NCI-H1436 (cell line): ENCODE results near the gene FGD5.

ENCODE experiments used
- DNase-seq: peaks from one replicate; lab custom pipeline; 2025; lab: John Stamatoyannopoulos, UW

FGD5 gene

DNA sequence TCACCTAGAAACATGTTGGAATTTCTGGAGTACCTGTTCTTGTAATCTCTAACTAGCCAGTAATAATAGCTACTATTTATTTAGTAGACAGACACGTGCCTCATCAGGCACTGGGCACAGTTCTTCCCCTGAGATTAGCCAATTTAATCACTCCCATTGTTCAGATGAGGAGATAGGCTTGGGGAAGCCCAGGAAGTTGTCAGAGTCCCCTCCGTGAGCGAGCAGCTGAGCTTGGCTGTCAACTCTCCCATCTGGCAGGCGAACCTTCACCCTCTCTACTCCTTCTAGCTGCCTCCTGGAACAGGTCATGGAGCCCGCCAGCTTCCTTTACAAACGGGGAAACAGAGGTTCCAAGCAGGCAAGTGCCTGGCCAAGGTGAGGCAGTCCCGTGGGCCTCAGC, 31.1 kb upstream of the FGD5 start:
- DNase-seq = no peak

DNA sequence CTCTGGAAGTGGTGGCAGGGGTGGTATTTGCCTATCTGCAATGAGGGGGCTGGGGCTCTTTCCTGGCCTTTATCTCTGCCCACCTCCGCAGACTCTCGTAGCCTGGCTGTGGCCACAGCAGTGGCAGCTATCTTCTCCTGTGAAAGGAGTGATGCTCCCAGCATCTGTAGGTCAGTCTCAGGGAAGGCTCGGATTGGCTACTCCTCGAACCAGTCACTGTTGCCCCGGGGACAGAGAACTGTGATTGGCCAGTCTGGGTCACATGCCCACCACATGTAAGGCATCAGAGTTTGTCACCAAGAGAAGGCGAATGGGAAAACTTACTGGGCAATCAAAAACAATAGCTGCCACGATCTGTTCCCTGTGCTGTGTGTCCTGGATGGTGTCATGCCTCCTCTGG, 30.1 kb upstream of the FGD5 start:
- DNase-seq = no peak

DNA sequence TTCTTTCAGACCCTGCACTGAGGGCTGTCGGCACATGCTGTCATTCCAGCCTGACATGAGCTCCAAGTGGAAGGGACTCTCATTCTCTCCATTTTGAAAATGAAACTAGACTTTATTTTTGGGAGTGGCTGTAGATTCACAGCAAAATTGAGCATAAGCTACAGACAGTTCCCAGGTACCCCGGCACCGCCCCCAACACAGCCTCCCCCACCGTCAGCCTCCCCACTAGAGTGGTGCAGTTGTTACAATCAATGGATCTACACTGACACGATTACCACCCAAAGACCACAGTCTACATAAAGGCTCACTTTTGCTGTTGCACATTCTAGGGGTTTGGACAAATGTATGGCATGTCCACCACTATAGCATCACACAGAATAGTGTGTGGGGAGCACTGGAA, 29.5 kb upstream of the FGD5 start:
- no peak for DNase-seq

DNA sequence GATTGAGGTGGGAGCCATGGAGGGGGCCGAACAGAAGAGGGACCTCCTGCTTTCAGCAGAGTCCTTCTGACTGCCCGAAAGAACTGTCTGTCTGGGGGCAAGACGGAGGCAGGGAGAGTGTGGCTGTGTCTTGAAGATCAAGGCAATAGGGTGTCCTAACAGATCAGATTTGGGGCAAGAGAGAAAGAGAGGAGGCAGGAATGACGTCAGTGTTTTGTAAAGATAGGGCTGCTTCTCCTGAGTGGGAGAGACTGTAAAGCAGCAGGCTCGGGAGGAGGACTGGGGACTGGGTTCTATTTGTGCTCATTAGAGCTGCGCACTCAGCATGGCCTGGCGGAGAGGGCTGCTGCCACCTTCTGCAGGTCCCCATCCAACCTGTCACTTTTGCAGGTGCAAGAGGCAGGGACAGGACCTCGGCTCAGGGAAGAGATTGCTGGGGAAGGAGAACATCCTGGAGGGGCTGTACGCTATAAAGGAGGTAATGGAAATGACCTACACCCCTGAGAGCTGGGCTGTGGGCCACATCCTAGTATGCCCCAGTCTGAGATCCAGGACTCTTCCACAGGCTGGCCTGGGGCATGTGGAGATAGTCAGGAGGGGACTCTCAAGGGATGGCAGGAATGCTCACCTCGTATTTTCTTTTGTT, 29.0 kb upstream of the FGD5 start:
- no peak for DNase-seq

DNA sequence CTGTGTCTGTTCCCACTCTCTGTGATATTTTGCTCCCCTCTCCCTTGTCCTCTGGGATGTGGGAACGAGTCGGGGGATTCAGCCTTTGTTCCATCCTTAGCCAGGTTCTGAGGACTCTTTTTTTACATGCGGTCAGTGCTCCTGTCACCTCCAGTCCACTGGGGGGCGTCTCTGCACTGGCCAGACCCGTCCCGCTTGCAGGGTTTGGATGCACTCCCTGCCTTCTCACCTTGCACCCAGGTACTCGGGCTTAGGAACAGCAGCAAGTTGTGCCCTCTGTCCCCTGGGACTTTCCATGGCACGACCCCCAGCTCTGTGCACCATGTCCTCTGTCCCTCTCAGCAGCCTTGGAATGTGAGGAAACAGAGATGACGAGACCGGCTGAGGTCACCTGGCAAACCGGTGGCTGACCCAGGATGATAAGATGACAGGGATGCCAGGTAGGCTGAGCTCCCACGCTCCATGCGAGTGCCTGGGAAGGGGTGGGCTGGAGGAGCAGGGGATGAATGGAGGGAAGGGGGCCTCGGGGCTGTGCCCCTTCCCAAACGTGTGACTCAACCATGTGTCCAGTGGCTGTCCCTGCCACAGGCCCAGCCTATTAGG, 27.3 kb upstream of the FGD5 start:
- DNase-seq = no peak

DNA sequence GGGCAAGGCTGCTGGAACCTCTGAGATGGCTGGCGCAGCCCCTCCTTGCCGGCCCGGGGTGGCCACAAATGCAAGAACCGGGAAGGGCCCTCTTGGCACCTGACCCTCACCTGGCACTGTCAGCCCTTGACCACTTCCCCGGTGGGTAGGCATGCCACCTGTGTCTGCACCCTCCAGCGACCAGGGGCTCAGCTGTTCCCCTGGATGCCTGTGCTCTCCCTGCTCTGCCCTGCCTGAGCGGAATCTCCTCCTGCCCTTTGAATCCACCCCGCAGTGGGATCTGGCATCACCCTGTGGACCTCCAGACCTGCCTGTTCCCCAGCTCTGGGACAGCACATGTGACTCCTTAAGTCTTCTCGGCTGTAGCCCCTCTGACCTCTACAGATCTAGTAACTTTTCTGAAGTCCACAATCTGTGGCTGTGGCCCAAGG, 26.1 kb upstream of the FGD5 start:
- DNase-seq = no peak

DNA sequence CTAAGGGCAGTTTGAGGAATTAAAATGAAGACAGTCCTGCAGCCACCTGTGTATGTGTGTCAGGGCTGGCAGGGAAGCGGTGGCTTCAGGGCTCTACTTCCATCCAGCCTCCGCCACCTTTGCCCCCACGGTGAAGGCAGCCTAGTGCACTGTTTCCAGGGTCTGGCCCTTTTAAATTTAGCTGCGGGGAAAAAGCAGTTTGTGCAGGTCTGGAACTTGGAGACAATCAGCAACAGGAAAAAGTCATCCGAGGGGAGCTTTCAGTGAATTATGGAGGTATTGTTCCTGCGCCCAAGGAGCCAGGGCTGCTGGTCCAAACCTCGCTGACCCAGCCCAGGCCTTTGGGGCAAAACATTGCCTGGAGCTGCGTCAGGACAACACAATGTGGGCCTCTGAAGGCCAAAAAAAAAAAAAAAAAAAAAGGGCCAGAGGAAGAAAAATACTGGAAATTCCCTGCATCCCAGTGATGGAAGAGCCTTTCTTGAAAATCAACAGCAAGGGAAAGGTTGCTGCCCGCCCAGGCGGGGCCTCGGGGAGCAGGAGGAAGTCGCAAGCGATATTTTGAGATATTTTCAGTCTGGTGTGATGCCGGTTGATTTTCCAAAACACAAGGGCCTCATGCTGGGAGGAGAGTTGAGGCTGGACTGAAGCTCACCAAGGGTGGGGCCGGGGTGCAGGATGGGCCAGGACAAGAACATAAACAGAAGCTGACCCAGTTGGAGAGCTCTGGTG, 25.5 kb upstream of the FGD5 start:
- DNase-seq = no peak

DNA sequence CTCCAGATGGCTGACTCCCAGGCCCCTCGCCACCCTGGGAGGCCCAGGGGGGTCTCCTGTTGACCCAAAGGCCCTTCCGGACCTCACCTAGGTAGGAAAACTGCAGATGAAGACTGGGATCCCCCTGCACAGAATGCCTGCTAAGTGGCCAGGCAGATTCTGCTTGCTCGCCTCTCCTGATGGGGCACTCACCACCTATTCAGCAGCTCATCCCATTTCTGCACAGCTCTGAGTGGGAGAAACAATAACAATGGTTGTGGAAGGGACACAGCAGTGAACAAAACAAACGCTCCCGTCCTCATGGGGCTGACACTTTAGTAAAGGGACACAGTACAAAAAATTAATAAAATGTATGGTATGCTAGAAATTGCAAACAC, 24.9 kb upstream of the FGD5 start:
- DNase-seq = no peak

DNA sequence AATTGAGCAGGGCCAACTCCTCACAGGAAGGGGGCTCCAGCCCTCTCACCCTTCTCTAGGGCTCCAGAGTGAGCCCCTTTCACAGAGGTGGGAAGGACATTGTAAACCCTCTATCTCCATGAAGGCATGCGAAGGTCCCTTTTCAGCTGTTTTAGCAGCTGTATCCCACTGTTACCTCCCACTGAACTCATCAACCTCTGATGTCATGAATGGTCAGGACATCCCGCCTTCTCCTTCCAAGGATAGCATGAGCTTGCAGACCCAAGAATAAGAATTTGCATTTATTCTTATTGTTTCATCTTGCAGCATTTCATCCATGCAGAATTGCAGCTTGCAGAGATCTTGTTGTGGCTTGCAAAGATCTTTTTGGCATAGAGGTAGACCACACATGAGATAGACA, 24.3 kb upstream of the FGD5 start:
- DNase-seq = no peak

DNA sequence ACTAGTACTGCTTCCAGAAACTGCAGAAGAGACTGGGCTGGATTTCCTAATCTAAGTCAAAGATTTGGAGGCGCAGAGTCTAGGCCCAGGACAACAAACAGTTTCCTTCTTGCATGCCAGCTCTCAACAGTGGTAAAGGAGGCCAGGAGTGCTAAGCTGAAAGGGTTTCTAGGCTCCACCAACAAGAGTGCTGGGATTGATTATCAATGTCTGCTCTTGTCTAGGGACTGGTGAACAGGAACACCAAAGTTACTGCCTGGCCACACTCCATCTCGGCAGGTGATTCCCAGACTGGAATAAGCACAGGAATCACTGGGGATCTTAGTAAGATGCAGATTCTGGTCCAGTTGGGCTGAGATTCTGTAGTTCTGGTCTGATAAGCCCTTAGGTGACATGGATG, 22.8 kb upstream of the FGD5 start:
- no peak for DNase-seq

DNA sequence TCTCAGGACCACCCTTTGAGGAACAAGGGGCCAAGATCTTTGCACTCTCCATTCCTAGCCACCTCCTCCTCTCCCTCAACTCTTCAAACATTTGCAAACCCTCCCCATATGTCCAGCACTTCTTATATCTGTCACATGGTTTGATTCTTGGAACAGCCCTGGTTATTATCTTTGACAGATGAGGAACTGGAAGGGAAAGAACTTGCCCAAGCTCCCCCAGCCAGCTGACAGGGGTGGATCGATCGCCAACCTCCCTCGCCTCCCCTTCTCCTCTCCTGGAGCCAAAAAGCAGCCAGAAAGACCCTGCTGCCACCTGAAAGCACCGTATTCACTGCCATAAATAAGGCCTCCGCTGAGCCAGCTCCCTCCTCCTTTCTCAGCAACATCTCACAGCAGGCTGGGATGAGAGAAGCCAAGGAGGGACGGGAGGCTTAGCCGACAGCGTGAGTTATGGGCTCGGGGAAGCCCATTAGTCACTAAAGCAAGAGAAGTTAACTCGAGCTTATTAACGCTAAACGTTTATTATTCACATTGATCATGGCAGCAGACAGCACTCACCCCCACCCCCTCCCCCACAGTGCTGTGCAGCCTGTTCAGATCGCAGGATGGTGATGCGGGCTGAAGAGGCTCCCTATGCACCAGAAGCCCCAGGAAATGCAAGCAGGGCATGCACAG, 22.2 kb upstream of the FGD5 start:
- no peak for DNase-seq

DNA sequence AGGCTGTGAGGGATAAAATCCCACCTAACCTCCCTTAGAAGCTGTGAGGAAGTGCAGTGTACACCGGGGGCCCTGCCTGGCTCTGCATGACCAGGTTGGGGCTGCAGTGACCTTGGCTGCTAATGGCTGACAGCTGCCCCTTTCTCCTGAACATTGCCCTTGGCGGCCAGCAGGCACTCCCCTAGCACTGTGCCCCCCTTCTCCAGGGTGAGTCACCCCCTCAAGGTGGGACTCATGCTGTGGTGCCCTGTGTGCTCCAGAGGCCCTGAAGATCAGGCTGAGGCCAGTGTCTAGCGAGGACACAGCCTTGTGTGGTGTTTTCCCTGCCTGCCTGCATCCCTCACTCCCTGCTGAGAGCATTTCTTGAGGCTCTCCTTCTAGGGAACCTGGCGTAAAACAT, 21.0 kb upstream of the FGD5 start:
- no peak for DNase-seq

DNA sequence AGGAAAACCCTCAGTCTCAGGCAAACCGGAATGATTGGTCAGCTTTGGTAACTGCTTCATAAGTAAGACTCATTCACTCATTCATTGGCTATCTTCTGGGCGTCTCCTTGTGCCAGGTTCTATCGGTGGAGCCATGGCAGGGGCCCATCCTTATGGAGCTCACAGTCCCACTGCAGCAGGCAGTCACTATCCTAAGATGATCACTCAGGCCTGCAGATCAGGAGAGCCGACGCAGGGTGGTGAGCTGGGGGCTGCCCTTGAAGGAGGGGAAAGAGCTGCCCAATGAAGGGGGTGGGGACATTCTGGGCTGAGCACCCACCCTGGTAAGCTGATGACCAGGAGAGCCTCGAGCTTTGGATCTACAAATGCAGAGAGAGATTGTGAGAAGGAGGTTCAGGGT, 20.5 kb upstream of the FGD5 start:
- no peak for DNase-seq

DNA sequence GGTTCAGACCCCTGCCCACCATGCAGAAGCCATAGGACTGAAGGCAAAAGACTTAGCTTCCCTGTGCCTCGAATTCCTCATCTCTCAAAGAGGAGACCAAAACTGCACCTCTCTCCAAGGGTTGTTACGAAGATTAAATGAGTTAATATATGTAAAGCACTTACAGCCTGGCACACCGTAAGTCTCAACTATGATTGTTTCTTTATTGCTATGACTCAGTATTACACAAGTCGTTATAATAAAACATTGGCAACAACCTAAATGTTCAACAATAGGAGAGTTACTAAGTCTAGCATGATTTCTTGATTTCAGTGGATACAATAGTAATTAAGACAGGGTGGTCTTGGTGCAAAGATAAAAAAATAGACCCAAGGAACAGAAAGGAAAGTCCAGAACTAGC, 19.6 kb upstream of the FGD5 start:
- DNase-seq = no peak

DNA sequence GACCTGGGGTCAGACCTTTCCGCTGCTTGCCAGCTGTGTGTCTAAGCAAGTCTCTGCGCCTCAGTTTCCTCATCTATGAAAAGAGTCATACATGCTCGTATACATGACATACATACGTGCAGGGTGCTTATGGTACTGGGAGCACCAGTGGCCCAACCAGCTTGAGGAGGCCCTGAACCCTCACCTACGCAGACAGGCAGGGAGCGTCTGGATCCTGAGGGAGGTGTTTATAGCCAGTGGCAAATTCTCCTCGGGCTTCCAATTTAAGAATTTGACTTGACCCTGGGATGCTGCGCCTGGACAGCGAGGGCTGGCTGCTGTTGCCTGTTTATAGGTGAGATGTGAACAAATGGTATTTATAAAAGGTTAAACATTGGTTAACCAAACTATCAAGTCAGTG, 17.7 kb upstream of the FGD5 start:
- DNase-seq = no peak

DNA sequence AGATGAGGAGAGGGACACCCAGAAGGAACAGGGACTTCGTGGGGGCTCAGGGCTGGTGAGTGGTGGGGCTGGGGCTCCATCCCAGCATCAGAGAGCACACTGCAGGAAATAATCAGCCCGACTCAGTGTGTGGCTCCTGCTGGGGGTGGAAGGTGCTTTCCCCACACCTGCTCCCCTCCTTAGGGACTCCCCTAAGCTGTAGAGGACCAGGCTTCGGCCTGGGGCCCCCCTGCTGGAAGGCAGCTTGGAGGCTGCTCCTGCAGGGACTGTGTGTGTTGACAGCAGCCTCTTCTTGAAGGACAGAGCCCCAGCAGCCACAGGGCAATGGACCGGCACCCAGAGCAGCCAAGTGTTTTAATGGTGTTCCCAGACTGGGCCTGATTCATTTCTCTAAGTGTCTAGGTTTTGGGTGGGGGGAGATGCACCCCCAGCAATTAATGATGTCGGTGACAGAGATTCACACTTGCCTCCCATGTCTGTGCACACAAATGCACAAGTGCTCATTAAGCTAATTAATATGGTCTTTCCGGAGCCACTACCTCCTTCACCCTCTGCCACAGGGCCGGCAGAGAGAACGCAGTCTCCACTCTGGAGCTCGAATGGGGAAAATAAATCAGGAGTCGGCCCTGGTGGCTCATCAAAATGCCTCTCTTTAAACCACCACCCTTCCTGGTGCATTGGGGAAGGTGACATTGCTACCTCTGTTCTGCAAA, 16.9 kb upstream of the FGD5 start:
- no peak for DNase-seq

DNA sequence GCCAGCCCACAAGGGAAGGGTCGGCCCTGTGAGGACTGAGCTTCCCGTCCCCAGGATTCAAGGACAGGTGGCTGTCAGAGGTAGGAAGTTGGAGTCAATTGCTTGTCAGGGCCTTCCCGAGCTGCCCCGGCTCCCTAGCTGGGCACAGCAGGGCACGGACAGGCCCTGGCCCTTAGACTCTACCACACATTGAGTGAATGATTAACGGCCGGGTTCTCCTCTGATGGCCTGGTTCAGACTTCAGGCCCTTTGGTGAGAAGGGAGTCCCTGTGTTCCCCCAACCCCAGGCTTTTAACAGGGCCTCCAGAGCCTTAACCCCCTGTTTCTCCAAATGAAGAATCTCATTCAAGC, 16.4 kb upstream of the FGD5 start:
- no peak for DNase-seq

DNA sequence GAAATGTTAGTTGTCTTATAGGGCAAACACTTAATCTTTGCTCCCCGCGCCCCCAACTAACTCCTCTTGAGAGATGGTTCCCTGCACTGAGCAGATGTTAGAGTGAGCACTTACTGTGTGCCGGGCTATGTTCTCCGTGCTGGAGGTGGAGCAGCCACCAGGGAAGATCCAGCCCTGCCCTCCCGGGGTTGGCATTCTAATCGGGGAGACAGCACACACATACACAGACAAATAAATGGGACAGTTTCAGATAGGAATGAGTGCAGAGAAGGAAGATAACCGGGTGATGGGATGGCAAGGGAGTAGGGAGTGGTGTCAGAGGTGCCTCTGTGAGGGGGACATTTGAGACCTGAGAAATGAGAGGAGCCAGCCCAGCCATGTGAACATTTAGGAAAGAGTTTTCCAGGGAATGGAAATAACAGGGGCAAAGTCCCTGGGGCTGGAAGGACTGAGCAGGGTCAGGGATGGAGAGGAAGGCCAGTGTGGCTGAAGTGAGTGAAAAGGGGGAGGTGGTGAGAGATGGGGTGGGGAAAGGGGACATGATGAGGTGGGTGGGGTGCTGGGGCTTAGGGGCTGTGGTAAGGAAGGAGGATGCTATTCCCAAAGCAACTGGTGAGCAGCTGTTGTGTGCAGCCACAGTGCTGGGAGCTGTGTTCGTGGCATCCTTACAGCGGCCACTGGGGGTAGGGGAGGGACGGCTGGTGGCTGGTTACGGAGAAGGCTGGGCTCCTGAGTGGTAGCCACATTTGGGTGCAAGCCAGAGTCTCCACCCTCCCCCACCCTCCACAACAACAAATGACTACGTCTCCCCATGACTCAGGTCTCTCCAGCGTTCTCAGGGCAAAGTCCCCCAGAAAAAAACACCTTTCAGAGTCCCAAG, 15.4 kb upstream of the FGD5 start:
- DNase-seq = no peak

DNA sequence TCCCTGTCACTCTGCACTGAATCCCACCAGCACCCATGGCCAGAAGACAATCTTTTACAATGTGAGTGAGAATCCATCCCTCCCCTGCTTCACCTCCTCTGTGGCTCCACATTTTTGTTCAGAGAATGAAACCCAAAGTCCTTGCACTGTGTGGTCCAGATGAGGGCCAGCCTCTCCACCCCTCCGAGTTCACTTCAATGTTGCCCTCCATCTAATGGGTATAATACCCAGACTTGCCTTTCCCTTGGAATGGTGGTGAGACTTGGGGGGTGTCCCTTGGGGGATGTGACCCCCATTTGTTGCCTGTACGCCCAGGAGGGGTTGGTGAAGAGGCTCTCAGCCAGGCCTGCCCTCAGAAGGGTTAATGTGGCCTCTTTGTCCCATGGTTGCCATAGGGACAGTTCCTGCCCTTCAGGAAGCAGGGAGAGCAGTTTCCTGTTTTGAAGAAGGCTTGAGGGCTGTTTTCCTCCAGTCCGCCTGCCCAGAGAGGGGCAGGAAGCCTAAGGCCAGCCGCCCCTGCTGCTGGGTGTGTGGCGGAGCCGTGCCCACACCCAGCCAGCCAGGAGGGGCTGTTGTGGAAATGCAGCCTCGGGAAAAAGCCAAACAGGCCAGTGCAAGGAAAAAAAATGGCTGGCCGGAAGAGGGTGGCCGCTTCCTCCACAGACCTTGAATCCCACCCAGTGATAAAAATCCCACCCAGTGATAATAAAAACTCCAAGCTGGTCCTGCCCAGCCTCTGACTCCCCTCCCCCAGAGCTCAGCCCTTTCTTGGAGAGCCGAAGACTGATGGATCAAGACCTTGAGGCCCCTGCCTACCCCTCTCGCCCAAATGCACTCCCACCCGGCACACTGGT, 14.6 kb upstream of the FGD5 start:
- DNase-seq = no peak
